ENCODE measurements around the gene C2CD2L. TPM values are rescaled to one million over a fixed set of nuclear protein-coding genes. Genes with fewer than 3 reads are reported as not detected.

The C2CD2L gene
- polyA plus RNA-seq, 3 donors: 3.8 to 60.2 (median 6.4) TPM

- no peaks in the 10 kb centered on the region for H3K79me2 ChIP-seq (ENCODE audit: insufficient read depth, low read length)
- no peaks in the 10 kb centered on the region for H3K4me1 ChIP-seq (ENCODE audit: control insufficient read depth in 1 of 2, insufficient read depth in 2 of 2, low read length in 2 of 2)
- Mint-ChIP-seq H3K27me3 (ENCODE audit: low read depth in 3 of 3) (peaks cover 8 to 19% (median 13%) of the 10 kb centered on the region in 3 donors), H3K4me3 (no peak overlapping the region), H3K27ac (no peak overlapping the region), H3K4me1 (peaks cover 6% of the 10 kb centered on the region), H3K9me3 (peaks cover 0 to 5% (median 0%) of the 10 kb centered on the region in 7 donors), H3K36me3 (no peaks in the 10 kb centered on the region)
- no peak overlapping the region for H2AFZ ChIP-seq (ENCODE audit: insufficient read depth, low read depth, low read length, poor library complexity, severe bottlenecking)
- intact Hi-C loops (cut with micrococcal nuclease): no loop called here
- no peak overlapping the region for H3K9ac ChIP-seq (ENCODE audit: insufficient read depth, low read length, poor library complexity, severe bottlenecking)
- H4K20me1 ChIP-seq (ENCODE audit: insufficient read depth, low read length): no peaks in the 10 kb centered on the region
- no peaks in the 10 kb centered on the region for H3K27me3 ChIP-seq (ENCODE audit: control insufficient read depth in 2 of 2, insufficient read depth in 2 of 2, low read length in 2 of 2)
- H3K4me2 ChIP-seq (replicated peaks; ENCODE audit: extremely low read depth, low read length, poor library complexity, severe bottlenecking): no peak overlapping the region
- no peak overlapping the region for H3K4me3 ChIP-seq (replicated peaks in 1 of 3; ENCODE audit: low read depth in 2 of 3, low read length in 3 of 3)
- 88% methylated on average over 9 of the region's 9 CpGs for WGBS (ENCODE audit: insufficient coverage)
- H3K36me3 ChIP-seq (replicated peaks in 1 of 2; ENCODE audit: control insufficient read depth in 1 of 2, insufficient read depth in 2 of 2, low read length in 2 of 2): no peaks in the 10 kb centered on the region
- H3K27ac ChIP-seq (ENCODE audit: low read depth in 1 of 2, low read length in 2 of 2): no peak overlapping the region
- no peaks in the 10 kb centered on the region for H3K9me3 ChIP-seq (replicated peaks in 1 of 2; ENCODE audit: control insufficient read depth in 1 of 2, insufficient read depth in 1 of 2, low read length in 2 of 2)
- no peak for DNase-seq
- TF ChIP-seq CTCF (IDR thresholded peaks at IDR 0.05): no peak
Measured at GRCh38 chr11:119160151-119160550, 53.0 kb downstream of the C2CD2L start.

- Mint-ChIP-seq H3K4me3 (no peak overlapping the region), H3K4me1 (no peaks in the 10 kb centered on the region), H3K27me3 (ENCODE audit: low read depth in 3 of 3) (peaks cover 2 to 5% (median 2%) of the 10 kb centered on the region in 3 donors), H3K36me3 (no peaks in the 10 kb centered on the region), H3K27ac (no peak overlapping the region), H3K9me3 (peaks cover 0 to 3% (median 0%) of the 10 kb centered on the region in 7 donors)
- no peak overlapping the region for H2AFZ ChIP-seq (ENCODE audit: insufficient read depth, low read depth, low read length, poor library complexity, severe bottlenecking)
- H3K27ac ChIP-seq (ENCODE audit: low read depth in 1 of 2, low read length in 2 of 2): no peak overlapping the region
- no peak overlapping the region for H3K4me3 ChIP-seq (replicated peaks in 1 of 3; ENCODE audit: low read depth in 2 of 3, low read length in 3 of 3)
- TF ChIP-seq CTCF (IDR thresholded peaks at IDR 0.05): no peak
- H3K4me1 ChIP-seq (ENCODE audit: control insufficient read depth in 1 of 2, insufficient read depth in 2 of 2, low read length in 2 of 2): no peaks in the 10 kb centered on the region
- DNase-seq: no peak
- H3K9ac ChIP-seq (ENCODE audit: insufficient read depth, low read length, poor library complexity, severe bottlenecking): no peak overlapping the region
- no peaks in the 10 kb centered on the region for H3K36me3 ChIP-seq (replicated peaks in 1 of 2; ENCODE audit: control insufficient read depth in 1 of 2, insufficient read depth in 2 of 2, low read length in 2 of 2)
- no peak overlapping the region for H3K4me2 ChIP-seq (replicated peaks; ENCODE audit: extremely low read depth, low read length, poor library complexity, severe bottlenecking)
- WGBS (ENCODE audit: insufficient coverage): 100% methylated on average over 1 of the region's 8 CpGs
- no peaks in the 10 kb centered on the region for H3K9me3 ChIP-seq (replicated peaks in 1 of 2; ENCODE audit: control insufficient read depth in 1 of 2, insufficient read depth in 1 of 2, low read length in 2 of 2)
- no peaks in the 10 kb centered on the region for H3K27me3 ChIP-seq (ENCODE audit: control insufficient read depth in 2 of 2, insufficient read depth in 2 of 2, low read length in 2 of 2)
- intact Hi-C loops (cut with micrococcal nuclease): no loop called here
- no peaks in the 10 kb centered on the region for H3K79me2 ChIP-seq (ENCODE audit: insufficient read depth, low read length)
- no peaks in the 10 kb centered on the region for H4K20me1 ChIP-seq (ENCODE audit: insufficient read depth, low read length)
Measured at GRCh38 chr11:119161871-119162270, 54.7 kb downstream of the C2CD2L start.
